NCI-H510A (cell line): ENCODE results near the gene PARD3B.
A peak's percentile ranks its signal among the peaks of the same experiment; 100 is the strongest.

Experiments
- DNase-seq: peaks from one replicate; lab custom pipeline; 2025; lab: John Stamatoyannopoulos, UW

PARD3B gene

GRCh38 chr2:205012961-205013360, 467.7 kb downstream of the PARD3B start:
- no peak for DNase-seq

GRCh38 chr2:205013586-205013985, 468.3 kb downstream of the PARD3B start:
- DNase-seq, result no peak

DNA sequence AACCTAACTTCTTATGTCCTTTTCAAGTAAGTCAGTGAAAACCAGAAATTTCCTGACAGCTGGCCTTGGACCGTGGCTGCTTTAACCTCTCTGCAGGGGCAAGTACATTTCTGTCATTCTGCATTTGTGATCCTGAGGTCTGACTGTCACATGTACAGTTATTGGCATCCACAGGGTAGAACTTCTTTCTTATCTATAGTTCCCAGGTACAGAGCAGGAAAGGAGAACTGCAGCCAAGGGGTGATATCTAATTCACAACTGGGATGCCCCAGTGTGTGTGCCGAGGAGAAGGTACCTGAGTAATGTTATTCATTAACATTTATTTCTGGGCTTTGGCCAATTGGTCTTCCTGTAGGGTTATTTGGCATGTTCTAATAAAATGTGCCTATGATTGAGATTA, 468.9 kb downstream of the PARD3B start:
- no peak for DNase-seq

- DNase-seq, result no peak
Measured at GRCh38 chr2:205017381-205017780, 472.1 kb downstream of the PARD3B start.

DNA sequence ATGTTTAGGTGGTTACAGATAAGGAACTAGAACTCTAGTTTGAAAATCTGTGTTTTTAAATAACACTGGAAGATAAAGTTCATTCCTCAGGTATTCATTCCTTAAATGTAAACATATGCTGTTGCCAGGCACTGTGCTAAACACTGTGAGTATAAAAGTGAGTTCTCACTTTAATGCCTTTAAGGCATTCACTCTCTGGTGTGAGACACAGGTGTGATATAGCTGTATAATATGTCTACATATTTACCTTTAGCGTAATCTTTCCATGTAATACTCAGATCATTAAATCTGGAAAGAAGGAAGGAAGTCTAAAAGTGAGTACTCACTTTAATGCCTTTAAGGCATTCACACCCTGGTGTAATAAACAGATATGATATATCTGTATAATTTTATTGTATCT, 472.6 kb downstream of the PARD3B start:
- no peak for DNase-seq

- DNase-seq, result no peak
Measured at GRCh38 chr2:205020673-205021072, 475.4 kb downstream of the PARD3B start.

DNA sequence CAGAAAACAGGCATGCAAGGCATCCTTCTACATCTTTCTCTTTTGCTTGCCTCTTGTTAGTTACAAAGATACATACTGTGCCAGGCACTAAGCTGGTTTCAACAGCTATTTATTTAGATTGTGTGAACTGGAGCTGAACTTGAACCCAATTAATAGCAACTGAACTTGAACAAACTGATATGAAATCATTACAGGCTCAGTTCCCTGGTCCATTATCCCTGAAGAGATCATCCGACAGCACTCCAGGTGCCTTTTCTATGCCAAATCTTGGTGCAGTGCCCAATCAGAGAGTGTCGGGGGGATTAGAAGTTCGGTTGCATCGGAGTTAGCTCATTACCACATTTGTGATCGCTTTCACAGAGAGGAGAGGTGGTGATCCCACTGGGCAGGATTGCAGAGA, 477.6 kb downstream of the PARD3B start:
- DNase-seq, result no peak

DNA sequence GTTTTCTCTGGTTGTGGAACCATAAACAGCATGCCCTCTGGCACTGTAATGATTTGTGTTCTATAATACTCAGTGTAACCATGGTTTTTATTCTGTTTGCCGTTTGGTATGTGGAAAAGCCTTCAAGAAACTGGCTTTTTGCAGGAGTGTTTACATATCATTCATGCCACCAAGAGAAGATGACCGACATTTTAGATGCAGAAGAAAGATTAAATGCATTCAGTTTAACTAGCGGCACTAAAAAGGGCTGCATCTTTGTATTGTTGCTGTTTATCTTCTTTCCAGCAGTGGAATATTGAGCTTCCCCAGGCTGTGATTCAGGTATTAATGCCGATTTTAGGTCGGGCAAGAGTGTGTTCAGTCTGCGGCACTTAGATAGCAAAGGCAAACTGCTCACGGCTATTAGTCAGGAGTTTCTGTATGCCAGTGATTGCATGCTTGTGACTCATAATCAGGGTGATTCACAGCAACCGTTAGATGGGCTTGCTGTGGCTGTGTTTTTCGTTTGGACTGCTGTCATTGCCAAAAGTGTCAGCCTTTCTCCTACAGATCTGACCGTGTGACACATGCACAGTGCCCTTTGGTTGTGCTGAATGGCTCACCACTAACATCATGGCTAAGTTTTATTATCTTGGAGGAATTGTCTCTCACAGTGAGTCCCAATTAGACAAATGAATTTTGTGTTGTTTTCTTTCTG, 479.7 kb downstream of the PARD3B start:
- no peak for DNase-seq

DNA sequence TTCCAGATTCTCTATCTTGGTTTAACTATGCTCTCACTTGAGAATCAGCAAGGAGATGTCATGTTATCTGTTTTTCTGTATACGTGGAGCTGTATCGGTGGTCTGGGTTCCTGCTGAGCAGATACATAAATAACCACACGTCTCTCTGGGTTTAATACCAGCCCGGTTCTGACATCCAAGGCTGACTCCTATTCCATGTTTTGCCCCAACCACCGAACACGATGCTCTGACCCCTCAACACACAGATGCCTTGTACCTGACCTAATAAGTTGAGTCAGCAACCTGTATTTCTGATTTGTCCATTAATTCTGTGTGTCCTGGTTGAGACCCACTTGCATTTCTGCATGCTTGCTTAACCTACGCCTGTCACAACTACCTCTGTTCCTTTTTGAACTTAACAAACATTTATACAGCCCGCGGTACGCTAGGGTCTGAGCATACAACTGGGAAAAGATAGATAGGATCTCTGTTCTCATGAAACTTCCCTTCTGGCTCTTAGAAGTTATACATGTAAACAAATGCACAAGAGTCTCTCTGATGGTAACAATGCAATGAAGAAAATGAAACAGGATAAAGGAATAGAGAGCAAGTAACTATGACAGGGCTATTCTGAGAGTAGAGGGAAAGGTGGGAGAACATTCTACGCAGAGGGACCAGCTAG, 480.4 kb downstream of the PARD3B start:
- DNase-seq, result no peak

DNA sequence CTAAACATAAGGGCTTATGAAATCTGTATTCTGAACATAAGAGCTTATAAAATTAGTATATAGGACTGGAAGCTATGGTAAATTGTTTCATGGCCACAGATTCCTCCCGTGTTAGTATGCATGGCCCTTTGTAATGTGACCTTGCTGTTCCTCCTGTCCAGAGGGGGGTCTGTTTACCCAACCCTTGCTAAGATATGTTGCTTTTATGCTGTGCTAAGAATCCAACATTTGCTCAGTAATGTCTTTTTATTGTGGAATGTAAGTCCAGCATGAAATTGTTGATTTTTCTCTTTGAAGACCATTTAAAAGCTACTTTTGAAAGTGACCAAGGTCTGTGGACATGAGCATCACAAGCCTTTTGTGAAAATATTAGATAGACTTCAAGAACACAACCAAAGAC, 485.4 kb downstream of the PARD3B start:
- DNase-seq, result no peak

DNA sequence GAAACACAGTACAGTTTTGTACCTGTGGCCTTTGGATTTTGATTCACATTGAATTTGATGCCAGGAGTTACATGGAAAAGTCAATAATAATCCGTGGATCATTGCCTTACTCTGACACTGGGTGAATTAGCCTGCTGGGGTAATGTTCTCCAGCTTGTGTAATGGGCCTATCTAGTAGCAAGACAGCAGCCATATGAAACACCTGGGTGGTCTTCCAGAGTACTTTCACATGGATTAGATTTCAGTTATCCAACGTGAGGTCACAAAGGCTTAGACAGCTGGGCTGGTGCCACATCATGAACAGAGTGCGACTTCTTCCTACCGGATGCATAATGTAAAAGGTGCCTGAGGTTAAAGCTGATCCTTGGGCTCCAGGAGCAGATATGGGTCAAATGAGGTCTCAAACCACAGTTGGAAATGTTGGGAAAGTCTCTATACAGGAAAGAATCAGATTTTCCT, 486.8 kb downstream of the PARD3B start:
- no peak for DNase-seq

DNA sequence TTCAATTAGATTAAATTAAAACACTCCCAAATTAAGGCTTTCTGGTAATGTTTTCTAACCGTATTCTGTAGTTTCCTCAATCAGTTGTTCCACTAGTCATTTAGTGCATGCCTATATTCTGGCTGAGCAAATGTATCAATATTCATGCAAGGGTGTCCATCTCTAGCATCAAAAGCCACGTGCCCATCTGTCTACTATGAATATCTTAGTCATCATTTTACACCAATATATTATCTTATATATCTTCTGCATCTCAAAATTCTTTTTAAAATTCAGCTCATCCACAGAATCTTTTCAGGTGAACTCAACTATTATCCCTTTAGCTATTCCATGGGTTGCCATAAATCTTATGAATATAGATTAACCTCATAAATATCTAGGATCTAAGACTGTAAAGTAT, 488.2 kb downstream of the PARD3B start:
- no peak for DNase-seq

- no peak for DNase-seq
Measured at GRCh38 chr2:205034034-205034433, 488.8 kb downstream of the PARD3B start.

- no peak for DNase-seq
Measured at GRCh38 chr2:205040323-205040722, 495.0 kb downstream of the PARD3B start.

GRCh38 chr2:205041472-205042130, 496.3 kb downstream of the PARD3B start:
- no peak for DNase-seq

DNA sequence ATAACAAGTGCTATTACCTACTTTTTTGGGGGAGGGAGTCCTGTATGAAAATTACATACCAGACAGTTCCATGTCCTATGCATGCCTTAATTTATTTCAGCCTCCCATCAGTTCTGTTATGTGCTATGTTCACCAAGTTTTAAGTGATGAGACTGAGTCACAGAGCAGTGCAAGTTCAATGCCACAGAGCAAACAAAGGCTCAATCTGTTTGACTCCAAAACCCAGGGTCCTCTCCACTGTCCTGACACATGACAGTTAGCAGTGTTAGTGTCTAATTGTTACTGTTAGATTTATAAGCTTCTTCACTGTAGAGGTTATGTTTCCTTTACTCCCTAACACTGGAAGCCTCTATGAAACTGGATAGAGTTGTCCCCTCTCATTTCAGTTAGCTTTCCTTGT, 498.0 kb downstream of the PARD3B start:
- no peak for DNase-seq

GRCh38 chr2:205045706-205046105, 500.4 kb downstream of the PARD3B start:
- no peak for DNase-seq

- DNase-seq, result peak; percentile 85
Measured at GRCh38 chr2:205047273-205047839, 502.1 kb downstream of the PARD3B start.

GRCh38 chr2:205051417-205051816, 506.1 kb downstream of the PARD3B start:
- no peak for DNase-seq

- DNase-seq, result no peak
Measured at GRCh38 chr2:205052781-205053180, 507.5 kb downstream of the PARD3B start.

GRCh38 chr2:205053827-205054410, 508.6 kb downstream of the PARD3B start:
- no peak for DNase-seq

DNA sequence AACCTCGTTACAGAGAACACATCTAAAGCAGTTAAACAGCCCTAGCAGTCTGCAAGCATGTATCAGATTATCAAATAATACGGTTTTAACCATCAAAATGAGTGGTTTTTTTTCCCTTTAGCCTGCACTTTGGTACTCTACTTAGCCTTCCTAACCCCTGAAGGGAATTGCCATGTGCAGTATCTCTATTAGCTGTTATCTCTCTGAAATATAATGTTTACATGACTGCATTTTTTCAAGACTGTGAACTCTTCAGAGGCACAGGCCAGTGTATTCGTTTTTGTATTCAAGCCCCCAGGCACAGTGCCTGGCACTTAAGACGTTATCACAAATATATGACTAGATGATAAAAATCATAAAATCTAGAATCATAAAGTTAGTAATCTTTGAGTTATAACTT, 509.5 kb downstream of the PARD3B start:
- DNase-seq, result no peak

GRCh38 chr2:205055251-205055650, 510.0 kb downstream of the PARD3B start:
- no peak for DNase-seq
